Stimulated activated CD8-positive, alpha-beta memory T cell treated with anti-CD3 and anti-CD28 coated beads, Interleukin-2, amount 100 ng/mL, for 1 hour (primary cell): Measurements from ENCODE around the gene DIP2B.
"Not testable (repeated sequence)": the region's sequence is repeated elsewhere in the genome, so short reads cannot be mapped to it uniquely, and the experiment has no call there.

Experiments
- DNase-seq, 2 donors: peaks; one replicate each; pipeline ENCODE4 v3.0.0-alpha.2; 2020; ENCODE audit warnings: low read depth in 2 of 2

Gene DIP2B

GRCh38 chr12:50550530-50551223 is 45.9 kb downstream of the DIP2B start:
- DNase-seq, result no peak

GRCh38 chr12:50551866-50552265 is 47.1 kb downstream of the DIP2B start:
- DNase-seq, result no peak

GRCh38 chr12:50554651-50555050 is 49.9 kb downstream of the DIP2B start:
- DNase-seq, result no peak

GRCh38 chr12:50555471-50555885 is 50.7 kb downstream of the DIP2B start:
- no peak for DNase-seq

- DNase-seq, result no peak
Observed at GRCh38 chr12:50556273-50556672, 51.5 kb downstream of the DIP2B start.

- not testable (repeated sequence) for DNase-seq
Observed at GRCh38 chr12:50556796-50557195, 52.0 kb downstream of the DIP2B start.

- DNase-seq, result no peak
Observed at GRCh38 chr12:50557421-50557820, 52.6 kb downstream of the DIP2B start.

GRCh38 chr12:50558970-50559369 is 54.2 kb downstream of the DIP2B start:
- DNase-seq, result no peak

GRCh38 chr12:50562520-50563433 is 58.0 kb downstream of the DIP2B start:
- DNase-seq, result no peak

- no peak for DNase-seq
Observed at GRCh38 chr12:50563434-50563787, 58.6 kb downstream of the DIP2B start.

- DNase-seq, result no peak
Observed at GRCh38 chr12:50564237-50564947, 59.6 kb downstream of the DIP2B start.

- no peak for DNase-seq
Observed at GRCh38 chr12:50564948-50565297, 60.1 kb downstream of the DIP2B start.

GRCh38 chr12:50566066-50566465 is 61.3 kb downstream of the DIP2B start:
- no peak for DNase-seq

GRCh38 chr12:50567926-50568325 is 63.1 kb downstream of the DIP2B start:
- no peak for DNase-seq

GRCh38 chr12:50568338-50569091 is 63.7 kb downstream of the DIP2B start:
- no peak for DNase-seq

GRCh38 chr12:50569321-50569720 is 64.5 kb downstream of the DIP2B start:
- no peak for DNase-seq

- no peak for DNase-seq
Observed at GRCh38 chr12:50569876-50570275, 65.1 kb downstream of the DIP2B start.

GRCh38 chr12:50571786-50572185 is 67.0 kb downstream of the DIP2B start:
- DNase-seq, result no peak

GRCh38 chr12:50572287-50572686 is 67.5 kb downstream of the DIP2B start:
- DNase-seq, result no peak

GRCh38 chr12:50572760-50573159 is 68.0 kb downstream of the DIP2B start:
- no peak for DNase-seq

- DNase-seq, result no peak
Observed at GRCh38 chr12:50573271-50573670, 68.5 kb downstream of the DIP2B start.
